ENCODE results near the gene UIMC1. TPM values are rescaled to one million over a fixed set of nuclear protein-coding genes. Genes with fewer than 3 reads are reported as not detected.

The UIMC1 gene
- 24.5 and 33.3 TPM in 2 replicates for total RNA-seq

GRCh38 chr5:177006265-177006972, at the start of gene UIMC1:
Gene UIMC1 (minus strand): TSS chr5:177006779. CDS start chr5:176982615, 24,164 bp downstream.

GRCh38 chr5:177022386-177023302, 16.1 kb upstream of the UIMC1 start, which contains the start of gene ZNF346:
Gene ZNF346 (plus strand): TSS chr5:177022696. CDS start chr5:177022739, 43 bp downstream.

DNA sequence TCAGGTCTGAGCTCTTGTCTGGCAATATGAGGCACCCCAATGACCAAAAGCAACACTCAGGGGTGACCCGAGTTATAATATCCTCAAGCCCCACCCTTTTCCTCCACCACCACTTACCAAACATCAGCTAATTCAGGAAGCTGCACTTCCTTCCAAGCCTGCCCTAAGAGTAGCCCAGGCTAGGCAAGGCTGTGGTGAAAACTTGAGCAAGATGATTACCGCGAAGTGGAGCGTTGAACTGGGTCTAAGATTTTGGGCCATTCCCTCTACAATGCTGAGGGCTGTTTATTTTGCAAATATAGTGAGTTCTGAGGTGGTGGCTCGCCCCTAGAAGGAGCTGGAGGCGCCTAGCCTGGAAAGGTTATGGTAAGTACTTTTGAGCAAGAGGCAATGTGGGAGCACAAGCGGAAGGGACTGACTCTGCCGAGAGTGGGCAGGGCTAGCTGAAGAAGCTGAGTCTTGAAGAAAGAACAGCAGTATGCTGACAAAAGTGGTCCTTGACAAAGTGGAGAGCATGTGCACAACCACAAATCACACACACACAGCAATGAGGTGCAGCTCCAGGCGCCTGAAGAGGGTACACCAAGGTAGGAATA, 107.2 kb downstream of the UIMC1 start, which contains the start of gene HK3:
Gene HK3 (minus strand): TSS at position 51 of the 596 bp plus-strand sequence. CDS start 3,187 bp downstream, outside the sequence.

Other genes starting within 250 kb of the UIMC1 start
- gene UNC5A, start 196.2 kb downstream of the UIMC1 start, total RNA-seq: not detected in 2 replicates
- gene HK3, start 107.4 kb downstream of the UIMC1 start, total RNA-seq: not detected in 2 replicates
- gene ZNF346, start 15.9 kb upstream of the UIMC1 start, total RNA-seq: 17.2 and 17.9 TPM in 2 replicates
- gene FGFR4, start 80.1 kb upstream of the UIMC1 start, total RNA-seq: 20.1 and 36.7 TPM in 2 replicates
- gene NSD1, start 127.0 kb upstream of the UIMC1 start, total RNA-seq: 48.1 and 48.7 TPM in 2 replicates